ENCODE data around the gene SLC6A8. TPM values are rescaled to one million over a fixed set of nuclear protein-coding genes. Genes with fewer than 3 reads are reported as not detected.
"Not testable (repeated sequence)": the region's sequence is repeated elsewhere in the genome, so short reads cannot be mapped to it uniquely, and the experiment has no call there.

The SLC6A8 gene
- total RNA-seq, 1 donor: 19.5 TPM

GRCh38 chrX:153697924-153698865 lies 10.5 kb downstream of the SLC6A8 start:
- no peak for DNase-seq (ENCODE audit: insufficient read length, low spot score, missing footprints)
- Histone ChIP-seq H3K4me1 (ENCODE audit: insufficient read depth, low read length) (no peaks in the 10 kb centered on the region), H3K27me3 (ENCODE audit: insufficient read depth, low read length) (no peaks in the 10 kb centered on the region), H3K79me2 (ENCODE audit: insufficient read depth, low read length) (no peaks in the 10 kb centered on the region), H4K20me1 (ENCODE audit: insufficient read depth, low read length) (no peaks in the 10 kb centered on the region), H2AFZ (ENCODE audit: low read length) (no peak overlapping the region), H3K9me3 (ENCODE audit: low read depth, low read length) (no peaks in the 10 kb centered on the region), H3K36me3 (ENCODE audit: insufficient read depth, low read length) (no peaks in the 10 kb centered on the region), H3K27ac (ENCODE audit: low read depth, low read length) (no peak overlapping the region), H3K4me3 (ENCODE audit: insufficient read depth, low read length) (no peak overlapping the region), H3K4me2 (ENCODE audit: insufficient read depth, low read length) (no peak overlapping the region)
- TF ChIP-seq CTCF (IDR thresholded peaks at IDR 0.05; ENCODE audit: extremely low read depth, low read depth, low read length): no peak

GRCh38 chrX:153699210-153699783 lies 11.6 kb downstream of the SLC6A8 start:
- not testable (repeated sequence) for H3K27ac ChIP-seq (ENCODE audit: low read depth, low read length); DNase-seq (ENCODE audit: insufficient read length, low spot score, missing footprints); H4K20me1 ChIP-seq (ENCODE audit: insufficient read depth, low read length); H3K4me1 ChIP-seq (ENCODE audit: insufficient read depth, low read length); H3K36me3 ChIP-seq (ENCODE audit: insufficient read depth, low read length); H3K4me3 ChIP-seq (ENCODE audit: insufficient read depth, low read length); H3K9me3 ChIP-seq (ENCODE audit: low read depth, low read length); H3K27me3 ChIP-seq (ENCODE audit: insufficient read depth, low read length); H3K79me2 ChIP-seq (ENCODE audit: insufficient read depth, low read length); H2AFZ ChIP-seq (ENCODE audit: low read length); H3K4me2 ChIP-seq (ENCODE audit: insufficient read depth, low read length)

- not testable (repeated sequence) for H3K79me2 ChIP-seq (ENCODE audit: insufficient read depth, low read length); H3K27me3 ChIP-seq (ENCODE audit: insufficient read depth, low read length); DNase-seq (ENCODE audit: insufficient read length, low spot score, missing footprints); H3K27ac ChIP-seq (ENCODE audit: low read depth, low read length); H4K20me1 ChIP-seq (ENCODE audit: insufficient read depth, low read length); H3K4me2 ChIP-seq (ENCODE audit: insufficient read depth, low read length); H3K9me3 ChIP-seq (ENCODE audit: low read depth, low read length); H3K36me3 ChIP-seq (ENCODE audit: insufficient read depth, low read length); H3K4me3 ChIP-seq (ENCODE audit: insufficient read depth, low read length); H3K4me1 ChIP-seq (ENCODE audit: insufficient read depth, low read length); H2AFZ ChIP-seq (ENCODE audit: low read length)
Measured at GRCh38 chrX:153699784-153700371, 12.2 kb downstream of the SLC6A8 start.

GRCh38 chrX:153700376-153700945 lies 12.7 kb downstream of the SLC6A8 start:
- H3K4me3 ChIP-seq (ENCODE audit: insufficient read depth, low read length): no peak overlapping the region
- H4K20me1 ChIP-seq (ENCODE audit: insufficient read depth, low read length): no peaks in the 10 kb centered on the region
- H3K9me3 ChIP-seq (ENCODE audit: low read depth, low read length): no peaks in the 10 kb centered on the region
- TF ChIP-seq CTCF (IDR thresholded peaks at IDR 0.05; ENCODE audit: extremely low read depth, low read depth, low read length): no peak
- no peaks in the 10 kb centered on the region for H3K36me3 ChIP-seq (ENCODE audit: insufficient read depth, low read length)
- DNase-seq (ENCODE audit: insufficient read length, low spot score, missing footprints): no peak
- no peaks in the 10 kb centered on the region for H3K27me3 ChIP-seq (ENCODE audit: insufficient read depth, low read length)
- no peak overlapping the region for H3K27ac ChIP-seq (ENCODE audit: low read depth, low read length)
- no peaks in the 10 kb centered on the region for H3K4me1 ChIP-seq (ENCODE audit: insufficient read depth, low read length)
- H3K4me2 ChIP-seq (ENCODE audit: insufficient read depth, low read length): no peak overlapping the region
- no peaks in the 10 kb centered on the region for H3K79me2 ChIP-seq (ENCODE audit: insufficient read depth, low read length)
- H2AFZ ChIP-seq (ENCODE audit: low read length): no peak overlapping the region

Measured in osteoblast (primary cell).